Measurements from ENCODE around the gene GUCD1. TPM values are rescaled to one million over a fixed set of nuclear protein-coding genes. Genes with fewer than 3 reads are reported as not detected.

The GUCD1 gene
- total RNA-seq, 1 experiment from 2014 or later: 87.4 TPM

DNA sequence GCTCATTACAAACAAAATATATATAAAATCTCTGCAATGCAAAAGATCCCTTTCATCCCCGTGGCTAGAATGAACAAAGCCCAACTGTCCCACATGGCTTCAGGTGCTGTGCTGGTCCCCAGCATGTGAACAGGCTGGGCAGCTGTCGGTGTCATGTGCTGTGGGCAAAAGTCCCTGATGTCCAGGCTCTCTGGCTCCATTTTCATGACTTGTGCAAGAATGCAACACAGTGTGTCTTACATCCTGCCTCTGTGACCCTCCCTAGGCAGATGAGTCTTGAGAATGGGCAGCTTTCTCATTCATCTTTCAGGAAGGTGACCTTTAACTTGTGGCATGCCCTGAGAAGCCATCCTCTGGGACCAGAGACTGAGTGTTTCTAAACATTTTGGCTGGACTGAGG is 14.5 kb downstream of the GUCD1 start:
- H3K79me2 ChIP-seq (ENCODE audit: insufficient read depth, low read length): no peaks in the 10 kb centered on the region
- H4K5ac ChIP-seq (ENCODE audit: insufficient read length, low read depth, low read length): no peak overlapping the region
- H3K27ac ChIP-seq (ENCODE audit: insufficient read length, low read depth, low read length): no peak overlapping the region
- H4K8ac ChIP-seq (replicated peaks; ENCODE audit: insufficient read length, low read depth, low read length): no peak overlapping the region
- H3K36me3 Mint-ChIP-seq (ENCODE audit: insufficient read depth in 1 of 3, low read depth in 3 of 3): peaks cover 8 to 53% (median 45%) of the 10 kb centered on the region in 3 experiments; a peak in 6 of 7 replicates
- H4K91ac ChIP-seq (ENCODE audit: insufficient read length, low read depth, low read length): no peak overlapping the region
- H3K27me3 Mint-ChIP-seq (ENCODE audit: low read depth): no peaks in the 10 kb centered on the region
- no peaks in the 10 kb centered on the region for H3K9me3 Mint-ChIP-seq
- DNase-seq: no peak
- H2BK20ac ChIP-seq (ENCODE audit: low read depth, low read length, poor library complexity, severe bottlenecking): no peak overlapping the region
- no peak overlapping the region for H3K27ac Mint-ChIP-seq
- TF ChIP-seq, protein P1, sequence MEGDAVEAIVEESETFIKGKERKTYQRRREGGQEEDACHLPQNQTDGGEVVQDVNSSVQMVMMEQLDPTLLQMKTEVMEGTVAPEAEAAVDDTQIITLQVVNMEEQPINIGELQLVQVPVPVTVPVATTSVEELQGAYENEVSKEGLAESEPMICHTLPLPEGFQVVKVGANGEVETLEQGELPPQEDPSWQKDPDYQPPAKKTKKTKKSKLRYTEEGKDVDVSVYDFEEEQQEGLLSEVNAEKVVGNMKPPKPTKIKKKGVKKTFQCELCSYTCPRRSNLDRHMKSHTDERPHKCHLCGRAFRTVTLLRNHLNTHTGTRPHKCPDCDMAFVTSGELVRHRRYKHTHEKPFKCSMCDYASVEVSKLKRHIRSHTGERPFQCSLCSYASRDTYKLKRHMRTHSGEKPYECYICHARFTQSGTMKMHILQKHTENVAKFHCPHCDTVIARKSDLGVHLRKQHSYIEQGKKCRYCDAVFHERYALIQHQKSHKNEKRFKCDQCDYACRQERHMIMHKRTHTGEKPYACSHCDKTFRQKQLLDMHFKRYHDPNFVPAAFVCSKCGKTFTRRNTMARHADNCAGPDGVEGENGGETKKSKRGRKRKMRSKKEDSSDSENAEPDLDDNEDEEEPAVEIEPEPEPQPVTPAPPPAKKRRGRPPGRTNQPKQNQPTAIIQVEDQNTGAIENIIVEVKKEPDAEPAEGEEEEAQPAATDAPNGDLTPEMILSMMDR (conservative IDR thresholded peaks at IDR 0.05): no peak
- no peak overlapping the region for H2BK5ac ChIP-seq (ENCODE audit: insufficient read length, low read length)
- no peak overlapping the region for H2AK5ac ChIP-seq (ENCODE audit: insufficient read length, low read length)
- H4K20me1 ChIP-seq (ENCODE audit: control insufficient read depth, insufficient read depth, insufficient read length): no peaks in the 10 kb centered on the region
- H3K4ac ChIP-seq (ENCODE audit: low read depth, low read length): no peak overlapping the region
- H2BK15ac ChIP-seq (ENCODE audit: low read depth, low read length): no peak overlapping the region
- no peak overlapping the region for H3K14ac ChIP-seq (ENCODE audit: insufficient read depth, low read length)
- no peaks in the 10 kb centered on the region for H3K9me3 ChIP-seq (ENCODE audit: control insufficient read depth, low read depth, low read length)
- WGBS (ENCODE audit: extremely low coverage, insufficient read length, low lambda C conversion rate): no CpG with 5 or more reads among the region's 2 CpGs
- no peak overlapping the region for H2BK120ac ChIP-seq (ENCODE audit: low read depth, low read length, poor library complexity, severe bottlenecking)
- H3K56ac ChIP-seq (ENCODE audit: insufficient read length, low read depth, low read length): no peak overlapping the region
- no peak overlapping the region for H3K4me2 ChIP-seq (ENCODE audit: insufficient read depth, insufficient read length, low read length)
- H3T11ph ChIP-seq (ENCODE audit: low read length): no peak overlapping the region
- H3K23me2 ChIP-seq (ENCODE audit: insufficient read length, low read depth, low read length, poor library complexity, severe bottlenecking): no peaks in the 10 kb centered on the region
- H3K27me3 ChIP-seq (ENCODE audit: insufficient read depth, low read length): no peaks in the 10 kb centered on the region
- H3K4me3 Mint-ChIP-seq: no peak overlapping the region
- H3K4me1 Mint-ChIP-seq: no peaks in the 10 kb centered on the region
- no peak overlapping the region for H3K18ac ChIP-seq (ENCODE audit: insufficient read length, low read depth, low read length)
- no peak overlapping the region for H3K23ac ChIP-seq (ENCODE audit: insufficient read length, low read depth, low read length)
- no peaks in the 10 kb centered on the region for H3K4me1 ChIP-seq (ENCODE audit: insufficient read depth, low read length)
- H3K79me1 ChIP-seq (ENCODE audit: insufficient read depth, low read depth, low read length, poor library complexity, severe bottlenecking): no peaks in the 10 kb centered on the region
- H3K9ac ChIP-seq (ENCODE audit: extremely low read depth, insufficient read length, low read length): no peak overlapping the region
- H2BK12ac ChIP-seq (ENCODE audit: insufficient read length, low read depth, low read length): no peak overlapping the region
- no peak overlapping the region for H2AFZ ChIP-seq (ENCODE audit: low read length)
